CD8-positive, alpha-beta memory T cell (primary cell): Measurements from ENCODE around the gene SLC22A23. TPM values are rescaled to one million over a fixed set of nuclear protein-coding genes. Genes with fewer than 3 reads are reported as not detected.

Experiments
- CTCF ChIA-PET: fragments of 350-600 bp; sonication (Branson Sonifier 250); formaldehyde crosslinking; loops from one replicate; lab custom pipeline; 2021; ENCODE audit warnings: antibody characterized with exemption; lab: Charles Lee
- POLR2A ChIA-PET: fragments of 350-600 bp; sonication (Branson Sonifier 250); formaldehyde crosslinking; loops from one replicate; lab custom pipeline; 2021; ENCODE audit warnings: antibody characterized with exemption; lab: Charles Lee
- DNase-seq, 5 donors: peaks; one replicate each; pipeline versions ENCODE4 v3.0.0 to v3.0.0-alpha.2; 2020 to 2022; ENCODE audit warnings: mixed read lengths in 1 of 5
- H3K27ac ChIP-seq: one replicate; pipeline ENCODE4 v1.7.0; 2013; ENCODE audit warnings: low read depth, mild to moderate bottlenecking, low read length, moderate library complexity
- H3K27me3 ChIP-seq: 2 replicates; pipeline ENCODE4 v1.7.0; 2013; ENCODE audit warnings: low read length, mild to moderate bottlenecking; ENCODE audit not compliant: insufficient read depth, poor library complexity, severe bottlenecking
- H3K36me3 ChIP-seq: 2 replicates; pipeline ENCODE4 v1.7.0; 2013; ENCODE audit warnings: mild to moderate bottlenecking, low read length, moderate library complexity; ENCODE audit not compliant: insufficient read depth
- H3K4me1 ChIP-seq: 2 replicates; pipeline ENCODE4 v1.7.0; 2013; ENCODE audit warnings: mild to moderate bottlenecking, low read length, moderate library complexity; ENCODE audit not compliant: insufficient read depth
- H3K4me3 ChIP-seq: 2 replicates; pipeline ENCODE4 v1.7.0; 2013; ENCODE audit warnings: mild to moderate bottlenecking, low read length
- H3K9me3 ChIP-seq: 2 replicates; pipeline ENCODE4 v1.7.0; 2013; ENCODE audit warnings: mild to moderate bottlenecking, low read length
- H3K27ac Mint-ChIP-seq, 8 donors: one replicate each; pipeline ENCODE4 v1.8.0; 2020 to 2021; ENCODE audit warnings: mixed read lengths in 8 of 8, mild to moderate bottlenecking in 6 of 8, inconsistent platforms in 3 of 8, moderate library complexity in 3 of 8
- H3K27me3 Mint-ChIP-seq, 2 donors: one replicate each; pipeline ENCODE4 v1.8.0; 2020 to 2021; ENCODE audit warnings: mixed read lengths in 2 of 2, mild to moderate bottlenecking in 1 of 2, moderate library complexity in 1 of 2
- H3K36me3 Mint-ChIP-seq, 3 donors: one replicate each; pipeline ENCODE4 v1.8.0; 2020 to 2021; ENCODE audit warnings: mixed read lengths in 3 of 3, inconsistent platforms in 1 of 3, mild to moderate bottlenecking in 1 of 3
- H3K4me1 Mint-ChIP-seq, 3 donors: one replicate each; pipeline ENCODE4 v1.8.0; 2020 to 2021; ENCODE audit warnings: mixed read lengths in 3 of 3, inconsistent platforms in 1 of 3, mild to moderate bottlenecking in 1 of 3
- H3K4me3 Mint-ChIP-seq, 7 donors: one replicate each; pipeline ENCODE4 v1.8.0; 2020 to 2021; ENCODE audit warnings: mixed read lengths in 7 of 7, mild to moderate bottlenecking in 6 of 7, moderate library complexity in 4 of 7, inconsistent platforms in 2 of 7
- H3K9me3 Mint-ChIP-seq, 5 donors: one replicate each; pipeline ENCODE4 v1.8.0; 2020 to 2022; ENCODE audit warnings: mixed read lengths in 5 of 5, mild to moderate bottlenecking in 3 of 5, moderate library complexity in 2 of 5, inconsistent platforms in 1 of 5
- polyA plus RNA-seq: library from polyadenylated mRNA; unstranded; fragments of 300-500 nt; fragmentation: Illumina TruSeq; gene quantifications from one replicate; pipeline ENCODE4 v1.2.3, GENCODE V29; 2021
- total RNA-seq, 2 experiments: library from RNA; stranded (reverse); gene quantifications; one replicate each; pipeline ENCODE4 v1.2.3, GENCODE V29; 2021

SLC22A23 gene
- total and polyA plus RNA-seq, 3 experiments from 2014 or later: 0.39 to 0.78 (median 0.47) TPM

DNA sequence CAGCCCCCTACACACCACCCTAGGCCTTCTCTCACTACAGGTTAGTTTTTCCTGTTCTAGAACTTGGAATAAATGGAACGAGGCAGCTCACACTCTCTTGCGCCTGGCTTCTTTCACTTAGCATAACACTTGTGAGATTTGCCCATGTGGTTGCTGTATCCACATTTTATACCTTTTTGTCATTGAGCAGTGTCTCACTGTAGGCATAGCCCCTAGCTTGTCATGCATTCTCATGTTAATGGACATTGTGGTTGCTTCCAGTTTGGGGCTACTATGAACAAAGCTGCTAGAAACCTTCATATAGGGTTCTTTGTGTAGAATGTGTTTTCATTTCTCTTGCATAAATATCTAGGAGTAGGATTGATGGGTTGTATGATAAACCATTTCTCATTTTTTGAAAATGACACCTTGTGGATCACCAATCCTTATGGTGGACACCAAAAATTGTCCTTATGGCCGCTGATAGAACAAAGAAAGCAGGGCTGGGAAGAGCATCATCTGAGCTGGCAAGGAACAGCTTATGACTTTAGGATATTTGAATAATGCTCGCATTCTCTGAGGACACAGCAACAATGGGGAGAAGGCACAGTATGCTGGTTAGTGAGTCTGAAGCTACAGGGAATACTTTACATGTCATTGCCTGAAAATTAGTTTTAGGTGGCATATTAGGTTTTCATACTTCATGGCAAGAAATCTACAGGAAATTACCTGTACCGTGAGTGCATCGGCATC, 9.8 kb upstream of the SLC22A23 start:
- ChIA-PET POLR2A (no interaction called here), CTCF (no interaction called here)
- Mint-ChIP-seq H3K36me3 (no peaks in the 10 kb centered on the region), H3K4me1 (no peaks in the 10 kb centered on the region), H3K27ac (no peak overlapping the region), H3K27me3 (peaks cover 5 to 42% of the 10 kb centered on the region in 2 donors), H3K9me3 (peaks cover 0 to 2% (median 0%) of the 10 kb centered on the region in 5 donors), H3K4me3 (no peak overlapping the region)
- no peak for DNase-seq
- Histone ChIP-seq H3K27me3 (no peaks in the 10 kb centered on the region), H3K27ac (no peak overlapping the region), H3K4me3 (no peak overlapping the region), H3K9me3 (no peaks in the 10 kb centered on the region), H3K36me3 (no peaks in the 10 kb centered on the region), H3K4me1 (no peaks in the 10 kb centered on the region)

- peaks cover 0 to 2% (median 0%) of the 10 kb centered on the region in 5 donors for H3K9me3 Mint-ChIP-seq
- CTCF ChIA-PET: interaction anchor here (1.1 kb wide), 1 partner anchor 12 kb away, joined by 4 read pairs; no protein-coding TSS in a partner anchor
- H3K4me1 Mint-ChIP-seq: peaks cover 5 to 10% (median 7%) of the 10 kb centered on the region in 3 donors
- Histone ChIP-seq H3K4me1 (peaks cover 15% of the 10 kb centered on the region), H3K4me3 (no peak overlapping the region), H3K27me3 (peaks cover 4% of the 10 kb centered on the region), H3K36me3 (no peaks in the 10 kb centered on the region), H3K27ac (no peak overlapping the region), H3K9me3 (no peaks in the 10 kb centered on the region)
- peak overlapping the region in 1 of 7 donors; percentile 27 for H3K4me3 Mint-ChIP-seq
- peaks cover 14 to 45% of the 10 kb centered on the region in 2 donors for H3K27me3 Mint-ChIP-seq
- no peak for DNase-seq
- no peak overlapping the region for H3K27ac Mint-ChIP-seq
- POLR2A ChIA-PET: no interaction called here
- H3K36me3 Mint-ChIP-seq: no peaks in the 10 kb centered on the region
Measured at GRCh38 chr6:3460253-3460652, 3.4 kb upstream of the SLC22A23 start.

- H3K9me3 Mint-ChIP-seq: no peaks in the 10 kb centered on the region
- H3K4me3 ChIP-seq: no peak overlapping the region
- H3K27ac ChIP-seq: no peak overlapping the region
- H3K4me1 ChIP-seq: peaks cover 27% of the 10 kb centered on the region
- DNase-seq: no peak
- H3K27me3 ChIP-seq: peaks cover 6% of the 10 kb centered on the region
- no peak overlapping the region for H3K27ac Mint-ChIP-seq
- peaks cover 5 to 10% (median 7%) of the 10 kb centered on the region in 3 donors for H3K4me1 Mint-ChIP-seq
- CTCF ChIA-PET: interaction anchor here (1.3 kb wide), 1 partner anchor 102 kb away, joined by 3 read pairs; no protein-coding TSS in a partner anchor
- H3K27me3 Mint-ChIP-seq: peaks cover 14 to 41% of the 10 kb centered on the region in 2 donors
- H3K36me3 ChIP-seq: no peaks in the 10 kb centered on the region
- H3K4me3 Mint-ChIP-seq: peak overlapping the region in 4 of 7 donors; percentile 15 to 89 (median 52)
- no peaks in the 10 kb centered on the region for H3K36me3 Mint-ChIP-seq
- POLR2A ChIA-PET: interaction anchor here (0.6 kb wide), 1 partner anchor 1861 kb away, joined by 3 read pairs; no protein-coding TSS in a partner anchor
- no peaks in the 10 kb centered on the region for H3K9me3 ChIP-seq
Measured at GRCh38 chr6:3458706-3459421, 2.0 kb upstream of the SLC22A23 start.

DNA sequence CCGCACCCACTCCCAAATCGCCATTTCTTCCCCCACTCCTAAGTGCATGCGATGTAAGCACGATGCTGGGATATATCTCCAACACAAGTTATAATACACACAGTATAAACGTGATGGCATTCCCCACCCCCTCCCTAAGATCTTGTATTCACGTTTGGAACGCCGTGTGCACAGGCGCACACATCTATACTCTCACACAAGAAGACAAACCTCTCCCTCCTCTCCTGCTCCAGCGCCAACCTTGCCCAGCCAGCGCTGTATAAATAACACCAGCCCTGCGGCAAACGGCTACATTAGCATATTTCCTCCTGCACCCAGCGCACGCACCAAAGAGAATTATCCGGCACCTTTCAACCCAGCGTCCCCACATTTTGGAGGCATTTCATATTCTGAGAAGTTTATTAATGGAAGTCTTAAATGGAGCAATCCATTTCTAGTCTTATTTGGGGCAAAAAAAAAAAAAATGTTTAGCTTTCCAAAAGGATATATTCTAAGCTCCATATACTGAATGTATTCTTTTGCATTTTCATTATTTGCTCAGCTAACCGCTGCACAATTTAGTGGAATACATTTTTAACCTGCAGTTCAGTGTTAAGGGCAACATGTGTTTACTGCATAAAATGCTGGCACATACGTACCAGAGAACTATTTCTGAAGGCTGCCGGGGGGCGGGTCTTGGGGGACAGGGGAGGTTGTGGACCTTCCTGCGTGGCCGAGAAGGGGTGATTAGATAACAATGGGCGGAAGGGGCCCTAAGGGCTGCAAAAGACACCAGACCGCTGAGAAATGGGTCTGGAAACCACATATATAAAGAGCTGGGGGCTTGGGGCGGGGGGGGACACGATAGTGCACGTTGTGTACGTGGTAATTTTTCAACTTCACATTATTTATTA, 1.1 kb upstream of the SLC22A23 start:
- Mint-ChIP-seq H3K4me1 (peaks cover 5 to 10% (median 7%) of the 10 kb centered on the region in 3 donors), H3K27ac (peak overlapping the region in 5 of 8 donors; percentile 4 to 44 (median 6)), H3K27me3 (peaks cover 14 to 38% of the 10 kb centered on the region in 2 donors), H3K36me3 (no peaks in the 10 kb centered on the region), H3K9me3 (no peaks in the 10 kb centered on the region), H3K4me3 (peak overlapping the region; percentile 77 to 89 (median 80))
- Histone ChIP-seq H3K4me1 (peaks cover 27% of the 10 kb centered on the region), H3K36me3 (no peaks in the 10 kb centered on the region), H3K27ac (no peak overlapping the region), H3K27me3 (peaks cover 6% of the 10 kb centered on the region), H3K4me3 (peak overlapping the region; percentile 66), H3K9me3 (no peaks in the 10 kb centered on the region)
- DNase-seq: peak in 1 of 5 donors; percentile 4
- ChIA-PET CTCF (interaction anchor here (1.3 kb wide), 1 partner anchor 102 kb away, joined by 3 read pairs; no protein-coding TSS in a partner anchor), POLR2A (no interaction called here)

- no peaks in the 10 kb centered on the region for H3K36me3 Mint-ChIP-seq
- H3K9me3 Mint-ChIP-seq: no peaks in the 10 kb centered on the region
- ChIA-PET CTCF (no interaction called here), POLR2A (no interaction called here)
- H3K4me1 Mint-ChIP-seq: peaks cover 5 to 10% (median 7%) of the 10 kb centered on the region in 3 donors
- no peak overlapping the region for H3K4me3 Mint-ChIP-seq
- Histone ChIP-seq H3K9me3 (no peaks in the 10 kb centered on the region), H3K36me3 (no peaks in the 10 kb centered on the region), H3K27me3 (peaks cover 6% of the 10 kb centered on the region), H3K4me3 (no peak overlapping the region), H3K4me1 (peaks cover 27% of the 10 kb centered on the region), H3K27ac (no peak overlapping the region)
- DNase-seq: no peak
- peaks cover 13 to 36% of the 10 kb centered on the region in 2 donors for H3K27me3 Mint-ChIP-seq
- no peak overlapping the region for H3K27ac Mint-ChIP-seq
Measured at GRCh38 chr6:3456395-3456897, 404 bp downstream of the SLC22A23 start.

DNA sequence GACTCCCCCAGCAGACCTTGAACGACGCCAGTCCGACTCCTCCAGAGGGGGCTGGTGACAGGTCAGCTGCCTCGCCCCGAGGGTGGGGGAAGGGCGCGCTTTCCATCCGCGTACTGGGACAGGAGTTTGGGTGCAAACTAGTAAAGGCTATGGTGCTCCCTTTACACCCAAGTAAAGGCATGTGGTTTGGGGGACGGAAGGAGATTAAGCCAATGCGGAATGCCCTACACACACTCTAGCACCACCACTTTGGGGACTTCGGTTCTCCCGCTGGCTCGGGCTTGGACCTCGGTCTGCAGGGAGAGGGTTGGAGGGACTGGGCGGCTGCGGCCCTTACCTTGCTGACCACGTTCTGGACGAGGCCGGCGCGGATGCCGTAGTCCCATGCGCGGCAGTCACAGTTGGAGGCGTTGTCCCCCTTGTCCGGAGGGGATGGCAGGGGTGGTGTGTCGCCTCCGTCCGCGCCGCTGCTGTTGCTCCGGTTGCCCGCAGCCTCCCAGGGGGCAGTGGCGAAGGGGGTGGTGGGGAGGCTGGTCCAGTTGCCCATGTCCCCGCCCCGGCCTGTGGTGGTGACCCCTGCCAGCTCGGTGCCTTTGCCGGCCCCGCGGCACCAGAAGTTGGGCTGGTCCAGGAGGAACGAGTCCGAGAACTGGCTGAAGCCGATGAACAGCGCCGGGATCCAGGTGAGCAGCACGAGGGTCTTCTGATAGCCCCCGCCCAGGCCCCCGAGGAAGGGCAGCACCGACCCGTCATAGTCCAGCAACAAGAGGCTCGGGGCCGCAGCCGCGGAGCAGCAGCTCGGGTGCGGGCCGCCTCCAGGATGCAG, 1.1 kb downstream of the SLC22A23 start:
- peak overlapping the region in 1 of 7 donors; percentile 51 for H3K4me3 Mint-ChIP-seq
- POLR2A ChIA-PET: no interaction called here
- Histone ChIP-seq H3K27me3 (peaks cover 6% of the 10 kb centered on the region), H3K36me3 (no peaks in the 10 kb centered on the region), H3K4me1 (peaks cover 27% of the 10 kb centered on the region), H3K27ac (no peak overlapping the region), H3K9me3 (no peaks in the 10 kb centered on the region), H3K4me3 (peak overlapping the region; percentile 79)
- CTCF ChIA-PET: no interaction called here
- no peaks in the 10 kb centered on the region for H3K36me3 Mint-ChIP-seq
- H3K9me3 Mint-ChIP-seq: no peaks in the 10 kb centered on the region
- no peak overlapping the region for H3K27ac Mint-ChIP-seq
- DNase-seq: peak in 1 of 5 donors; percentile 10
- H3K27me3 Mint-ChIP-seq: peaks cover 13 to 40% of the 10 kb centered on the region in 2 donors
- H3K4me1 Mint-ChIP-seq: peaks cover 5 to 10% (median 7%) of the 10 kb centered on the region in 3 donors

DNA sequence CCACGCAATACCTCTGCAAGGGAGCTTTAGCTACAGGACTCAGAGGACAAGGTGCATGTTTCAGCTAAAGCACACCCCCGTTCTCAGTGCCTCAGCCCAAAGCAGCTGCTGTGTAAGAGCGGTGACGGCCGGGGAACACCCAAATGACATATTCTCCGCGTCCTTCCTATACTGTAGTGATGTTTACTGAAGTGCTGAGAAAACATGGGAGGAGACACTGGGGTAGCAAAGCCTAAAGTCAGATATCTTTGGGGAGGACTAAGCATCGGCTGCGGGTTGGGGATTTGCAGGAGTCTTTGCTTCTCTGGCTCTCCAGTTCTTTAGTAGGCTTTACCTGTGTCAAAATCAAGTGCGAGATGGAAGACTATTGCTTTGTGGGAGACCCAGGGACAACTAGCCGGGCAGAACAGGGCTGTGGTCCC, 1.7 kb downstream of the SLC22A23 start:
- peaks cover 5 to 10% (median 7%) of the 10 kb centered on the region in 3 donors for H3K4me1 Mint-ChIP-seq
- peak overlapping the region; percentile 79 for H3K4me3 ChIP-seq

More for the DNA sequence above, 1.7 kb downstream of the SLC22A23 start:
- H3K9me3 ChIP-seq: no peaks in the 10 kb centered on the region
- peaks cover 27% of the 10 kb centered on the region for H3K4me1 ChIP-seq
- Mint-ChIP-seq H3K36me3 (no peaks in the 10 kb centered on the region), H3K9me3 (no peaks in the 10 kb centered on the region), H3K4me3 (no peak overlapping the region), H3K27ac (no peak overlapping the region), H3K27me3 (peaks cover 13 to 42% of the 10 kb centered on the region in 2 donors)
- no peaks in the 10 kb centered on the region for H3K36me3 ChIP-seq
- no peak overlapping the region for H3K27ac ChIP-seq
- H3K27me3 ChIP-seq: peaks cover 6% of the 10 kb centered on the region
- ChIA-PET CTCF (no interaction called here), POLR2A (no interaction called here)
- DNase-seq: peak in 2 of 5 donors; percentile 13 to 59
